AG04449 (cell line): Measurements from ENCODE around the gene NUDC.

Experiments
- CTCF ChIA-PET: fragments of 350-600 bp; formaldehyde crosslinking; extraction: SDS; loops from one replicate; lab custom pipeline; 2021; ENCODE audit warnings: antibody characterized with exemption; lab: Yijun Ruan, JAX
- POLR2A ChIA-PET: fragments of 400-600, 350-600 bp; formaldehyde crosslinking; extraction: SDS; loops from one replicate; lab custom pipeline; 2020; ENCODE audit warnings: antibody characterized with exemption, inconsistent platforms; lab: Yijun Ruan, JAX
- DNase-seq: peaks from one replicate; pipeline ENCODE4 v3.0.0-alpha.2; 2010; ENCODE audit warnings: low read depth, low spot score
- H3K4me3 ChIP-seq: 2 replicates; pipeline ENCODE4 v1.5.1; 2011; ENCODE audit warnings: low read depth, mild to moderate bottlenecking, control low read depth, low read length
- TF ChIP-seq, protein P1 (sequence below): IDR thresholded peaks from one replicate; pipeline ENCODE4 v1.5.1; 2011; ENCODE audit warnings: mild to moderate bottlenecking, moderate library complexity, low read length, control low read depth, inconsistent platforms; ENCODE audit not compliant: insufficient read depth; ENCODE audit errors: missing control alignments

Gene NUDC

DNA sequence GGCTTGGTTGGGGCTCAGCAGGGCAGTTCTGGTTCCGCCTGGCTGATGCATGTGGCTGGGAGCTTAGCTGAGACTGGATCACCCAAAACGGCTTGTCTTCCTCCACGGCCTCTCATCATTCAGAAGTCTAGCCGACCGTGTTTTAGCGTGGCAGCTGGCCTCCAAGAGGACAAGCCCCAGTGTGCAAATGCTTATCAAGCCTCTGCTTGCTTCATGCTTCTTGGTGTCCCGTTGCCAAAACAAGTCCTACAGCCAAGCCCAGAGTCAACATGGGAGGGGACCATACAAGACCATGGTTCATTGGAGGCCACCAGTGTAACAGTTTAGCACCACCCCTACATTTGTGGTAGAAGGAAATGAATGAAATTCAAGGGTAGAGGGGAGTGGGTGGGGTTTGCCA, 49.3 kb downstream of the NUDC start:
- POLR2A ChIA-PET = no interaction called here
- CTCF ChIA-PET = no interaction called here
- TF ChIP-seq, protein P1, sequence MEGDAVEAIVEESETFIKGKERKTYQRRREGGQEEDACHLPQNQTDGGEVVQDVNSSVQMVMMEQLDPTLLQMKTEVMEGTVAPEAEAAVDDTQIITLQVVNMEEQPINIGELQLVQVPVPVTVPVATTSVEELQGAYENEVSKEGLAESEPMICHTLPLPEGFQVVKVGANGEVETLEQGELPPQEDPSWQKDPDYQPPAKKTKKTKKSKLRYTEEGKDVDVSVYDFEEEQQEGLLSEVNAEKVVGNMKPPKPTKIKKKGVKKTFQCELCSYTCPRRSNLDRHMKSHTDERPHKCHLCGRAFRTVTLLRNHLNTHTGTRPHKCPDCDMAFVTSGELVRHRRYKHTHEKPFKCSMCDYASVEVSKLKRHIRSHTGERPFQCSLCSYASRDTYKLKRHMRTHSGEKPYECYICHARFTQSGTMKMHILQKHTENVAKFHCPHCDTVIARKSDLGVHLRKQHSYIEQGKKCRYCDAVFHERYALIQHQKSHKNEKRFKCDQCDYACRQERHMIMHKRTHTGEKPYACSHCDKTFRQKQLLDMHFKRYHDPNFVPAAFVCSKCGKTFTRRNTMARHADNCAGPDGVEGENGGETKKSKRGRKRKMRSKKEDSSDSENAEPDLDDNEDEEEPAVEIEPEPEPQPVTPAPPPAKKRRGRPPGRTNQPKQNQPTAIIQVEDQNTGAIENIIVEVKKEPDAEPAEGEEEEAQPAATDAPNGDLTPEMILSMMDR = no peak
- no peak overlapping the region for H3K4me3 ChIP-seq
- DNase-seq = no peak

DNA sequence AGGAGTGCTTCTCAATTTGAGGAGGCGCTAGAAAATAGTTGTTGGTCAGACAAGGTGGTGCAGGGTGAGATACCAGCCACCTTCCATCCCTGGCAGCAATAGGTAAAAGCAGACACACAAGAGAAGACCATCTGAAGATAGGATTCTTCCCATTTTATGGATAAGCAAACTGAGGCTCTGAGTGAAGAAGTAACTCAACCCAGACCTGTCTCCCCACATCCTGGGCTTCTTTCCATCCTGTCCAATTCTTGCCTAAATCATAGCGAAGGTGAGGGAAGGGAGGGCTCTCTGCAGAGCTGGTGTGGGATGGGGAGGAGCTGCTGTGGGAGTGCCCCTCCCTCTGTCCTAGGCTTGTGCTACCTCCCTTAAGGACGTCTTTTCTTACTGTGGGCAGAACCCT, 50.0 kb downstream of the NUDC start:
- no peak overlapping the region for H3K4me3 ChIP-seq
- POLR2A ChIA-PET = no interaction called here
- CTCF ChIA-PET = no interaction called here
- no peak for DNase-seq
- TF ChIP-seq, protein P1 = no peak

DNA sequence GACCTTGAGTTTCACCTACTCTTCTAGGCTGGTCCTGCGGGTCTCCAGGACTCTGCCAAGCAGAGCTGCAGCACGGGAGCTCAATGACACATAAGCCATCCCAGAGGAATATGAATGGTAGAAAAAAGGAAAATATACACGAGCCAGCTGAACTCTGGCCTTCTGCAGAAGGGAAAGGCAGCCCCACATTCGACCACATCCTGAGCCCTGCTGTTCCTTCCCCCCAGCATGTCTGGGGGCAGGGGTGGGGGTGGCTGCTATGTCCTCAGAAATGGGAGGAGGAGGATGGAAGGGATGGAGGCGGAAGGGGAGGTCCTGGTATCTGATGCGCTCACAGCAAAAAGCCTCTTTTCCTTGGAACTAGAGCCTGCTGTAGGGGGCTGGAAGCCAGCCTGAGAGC, 50.8 kb downstream of the NUDC start:
- TF ChIP-seq, protein P1 = no peak
- POLR2A ChIA-PET = no interaction called here
- DNase-seq = no peak
- CTCF ChIA-PET = no interaction called here
- no peak overlapping the region for H3K4me3 ChIP-seq

DNA sequence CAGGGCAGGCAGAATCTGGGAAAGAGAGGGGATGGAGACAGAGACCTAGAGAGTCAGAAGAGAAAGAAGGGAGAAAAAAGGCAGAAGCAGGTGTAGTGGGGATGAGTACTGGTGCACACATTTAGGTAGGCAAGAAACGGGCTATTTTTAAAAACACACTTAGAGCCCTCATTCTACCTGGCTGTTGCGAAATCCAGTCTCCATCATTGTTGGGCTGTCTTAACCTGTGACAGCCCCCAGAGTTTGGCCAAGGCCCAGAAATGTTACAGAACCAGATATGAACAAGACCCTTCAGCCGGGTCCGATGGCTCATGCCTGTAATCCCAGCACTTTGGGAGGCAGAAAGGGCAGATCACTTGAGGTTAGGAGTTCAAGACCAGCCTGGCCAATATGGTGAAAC, 51.3 kb downstream of the NUDC start:
- POLR2A ChIA-PET = no interaction called here
- no peak overlapping the region for H3K4me3 ChIP-seq
- TF ChIP-seq, protein P1 = no peak
- CTCF ChIA-PET = no interaction called here
- DNase-seq = no peak

DNA sequence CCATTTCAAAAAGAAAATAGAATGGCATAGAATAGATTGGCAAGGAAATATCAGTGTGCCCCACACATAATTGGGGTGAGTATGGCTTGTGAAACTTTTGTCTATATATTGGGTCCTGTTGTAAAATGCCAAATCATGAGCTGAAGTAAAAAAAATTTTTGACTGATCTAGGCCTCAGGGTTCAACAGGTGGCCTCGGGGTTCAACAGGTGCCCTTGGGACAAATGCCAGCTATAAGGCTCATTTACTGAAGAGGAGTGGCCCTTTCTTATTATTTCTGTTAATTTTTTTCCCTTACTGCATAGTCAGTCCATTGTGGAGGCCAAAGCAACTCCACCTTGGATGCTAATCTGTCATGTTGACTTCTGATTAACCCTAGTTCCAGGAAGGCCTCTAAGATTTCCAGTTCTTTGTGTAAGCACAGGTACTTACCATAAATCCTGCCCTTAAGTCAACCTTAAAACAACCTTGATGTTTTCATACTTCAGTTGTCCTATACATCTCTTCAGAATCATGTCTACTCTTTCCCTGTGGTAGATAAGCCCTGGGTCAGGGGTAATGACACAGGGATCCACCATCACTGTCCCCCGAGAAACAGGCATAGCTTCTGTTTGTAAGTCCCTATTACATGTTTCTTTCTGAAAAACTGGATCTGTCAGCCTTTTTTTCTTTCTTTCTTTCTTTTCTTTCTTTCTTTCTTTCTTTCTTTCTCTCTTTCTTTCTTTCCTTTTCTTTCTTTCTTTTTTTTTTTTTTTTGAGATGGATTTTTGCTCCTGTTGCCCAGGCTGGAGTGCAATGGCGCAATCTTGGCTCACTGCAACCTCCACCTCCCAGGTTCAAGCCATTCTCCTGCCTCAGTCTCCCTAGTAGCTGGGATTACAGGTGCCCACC, 55.3 kb downstream of the NUDC start:
- H3K4me3 ChIP-seq = no peak overlapping the region
- TF ChIP-seq, protein P1 = no peak
- CTCF ChIA-PET = interaction anchor here (0.9 to 2.0 kb wide), 4 partner anchors 9 to 68 kb away, joined by 3 to 6 read pairs (median 3); no protein-coding TSS in a partner anchor
- POLR2A ChIA-PET = no interaction called here
- no peak for DNase-seq

DNA sequence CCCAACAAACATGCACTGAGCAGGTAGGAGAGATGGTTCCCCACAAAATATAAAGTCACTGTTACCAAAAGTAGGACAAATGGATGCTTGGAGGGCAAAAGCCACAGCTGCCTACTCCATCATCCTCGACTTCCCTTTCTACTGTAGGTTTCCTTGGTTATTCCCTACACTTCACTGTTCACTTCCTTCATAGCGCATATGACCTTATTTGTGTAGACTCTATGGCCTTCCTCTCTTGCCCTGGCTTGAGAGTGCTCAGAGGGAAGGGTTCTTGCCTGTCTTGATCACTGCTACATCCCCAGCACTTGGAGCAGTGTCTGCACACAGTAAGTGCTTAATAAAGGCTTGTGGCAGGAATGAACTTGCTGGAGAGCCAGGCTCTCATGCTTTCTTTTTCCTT, 57.4 kb downstream of the NUDC start:
- no peak for DNase-seq
- TF ChIP-seq, protein P1 = no peak
- no peak overlapping the region for H3K4me3 ChIP-seq
- ChIA-PET POLR2A (no interaction called here), CTCF (no interaction called here)
